Activated CD8-positive, alpha-beta memory T cell treated with anti-CD3 and anti-CD28 coated beads, Interleukin-2, amount 50 U/mL, for 48 hours (primary cell): Measurements from ENCODE around the gene GLYR1.
A peak's percentile ranks its signal among the peaks of the same experiment; 100 is the strongest.

ENCODE experiments used
- DNase-seq: peaks from one replicate; pipeline ENCODE4 v3.0.0-alpha.2; 2020

Gene GLYR1

GRCh38 chr16:4879049-4879448, 32.0 kb upstream of the GLYR1 start:
- DNase-seq: no peak

- DNase-seq: no peak
These were observed 30.2 kb upstream of the GLYR1 start for GRCh38 chr16:4877380-4877685.

DNA sequence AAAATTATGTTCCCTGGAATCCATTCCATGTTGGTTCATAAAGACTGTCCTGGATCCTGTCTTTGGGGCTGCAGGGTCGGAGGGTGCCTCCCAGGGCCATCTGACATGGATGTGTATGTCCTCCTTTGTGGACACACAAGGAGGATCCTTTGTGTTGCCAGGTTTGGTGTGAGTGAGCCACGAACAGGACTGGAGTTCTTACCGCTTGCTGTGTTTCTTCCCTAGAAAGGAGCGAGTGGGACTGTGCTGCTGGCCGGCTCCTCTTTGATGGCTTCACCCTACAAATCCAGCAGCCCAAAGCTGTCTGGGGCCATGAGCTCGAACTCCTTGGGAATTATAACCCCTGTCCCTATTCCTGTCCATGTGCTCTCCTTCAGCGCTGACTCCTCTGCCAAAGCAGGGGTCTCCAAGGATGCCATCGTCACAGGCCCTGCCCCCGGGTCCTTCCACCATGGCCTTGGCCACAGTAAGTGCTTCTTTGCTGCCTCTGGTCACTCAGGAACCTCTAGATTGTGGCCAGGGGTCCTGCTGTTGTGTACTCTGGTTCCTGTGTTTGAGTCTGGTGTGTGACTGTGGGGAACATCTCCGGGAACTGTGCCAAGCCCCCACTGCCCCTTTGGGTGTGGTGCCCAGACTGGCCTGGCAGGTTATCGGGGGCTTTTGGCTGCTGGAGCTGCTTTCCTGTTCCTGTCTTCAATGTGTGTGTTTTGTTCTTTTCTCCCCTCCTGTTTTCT, 29.7 kb upstream of the GLYR1 start:
- DNase-seq: no peak

GRCh38 chr16:4874666-4875065, 27.6 kb upstream of the GLYR1 start:
- no peak for DNase-seq

- no peak for DNase-seq
These were observed 26.0 kb upstream of the GLYR1 start for GRCh38 chr16:4873091-4873490.

- no peak for DNase-seq
These were observed 24.0 kb upstream of the GLYR1 start for GRCh38 chr16:4871071-4871470.

GRCh38 chr16:4870138-4870671, 23.1 kb upstream of the GLYR1 start:
- no peak for DNase-seq

DNA sequence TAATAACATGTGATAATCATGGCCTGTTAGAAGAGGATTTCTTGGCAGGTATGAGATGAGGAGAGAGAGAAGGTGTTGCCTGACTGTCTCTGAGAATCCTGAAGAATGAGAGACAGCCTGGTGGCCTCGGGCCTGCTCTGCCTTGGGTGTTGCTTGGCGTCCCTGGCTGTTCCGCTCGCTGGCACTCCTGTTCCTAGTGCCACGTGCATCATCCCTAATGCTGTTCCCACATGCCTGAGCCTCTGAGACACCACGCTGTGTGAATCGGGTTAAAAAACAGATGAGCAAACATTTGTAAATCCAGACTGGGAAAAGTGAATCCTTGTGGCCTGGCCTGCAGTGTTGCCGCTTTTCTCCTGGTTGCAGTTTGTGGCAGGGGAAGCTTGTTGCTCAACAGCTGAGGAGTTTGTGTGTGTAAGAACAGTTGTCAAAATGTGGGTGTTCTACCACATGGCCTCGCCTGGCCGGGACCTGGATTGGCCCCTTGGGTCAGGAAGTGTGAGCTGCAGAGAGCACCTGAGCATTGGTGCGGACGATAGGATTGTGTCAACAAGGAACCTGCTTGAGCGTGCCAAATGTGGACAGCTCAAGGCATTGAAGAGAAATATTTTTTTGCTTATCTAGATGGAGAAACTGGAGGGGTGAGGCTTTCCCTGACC, 22.2 kb upstream of the GLYR1 start:
- DNase-seq: no peak

GRCh38 chr16:4868535-4868934, 21.4 kb upstream of the GLYR1 start:
- DNase-seq: no peak

GRCh38 chr16:4868026-4868425, 20.9 kb upstream of the GLYR1 start:
- DNase-seq: no peak

- DNase-seq: no peak
These were observed 19.5 kb upstream of the GLYR1 start for GRCh38 chr16:4866586-4866985.

- DNase-seq: no peak
These were observed 18.3 kb upstream of the GLYR1 start for GRCh38 chr16:4865231-4865860.

GRCh38 chr16:4864728-4865127, 17.6 kb upstream of the GLYR1 start:
- DNase-seq: no peak

GRCh38 chr16:4862639-4863038, 15.6 kb upstream of the GLYR1 start:
- DNase-seq: no peak

DNA sequence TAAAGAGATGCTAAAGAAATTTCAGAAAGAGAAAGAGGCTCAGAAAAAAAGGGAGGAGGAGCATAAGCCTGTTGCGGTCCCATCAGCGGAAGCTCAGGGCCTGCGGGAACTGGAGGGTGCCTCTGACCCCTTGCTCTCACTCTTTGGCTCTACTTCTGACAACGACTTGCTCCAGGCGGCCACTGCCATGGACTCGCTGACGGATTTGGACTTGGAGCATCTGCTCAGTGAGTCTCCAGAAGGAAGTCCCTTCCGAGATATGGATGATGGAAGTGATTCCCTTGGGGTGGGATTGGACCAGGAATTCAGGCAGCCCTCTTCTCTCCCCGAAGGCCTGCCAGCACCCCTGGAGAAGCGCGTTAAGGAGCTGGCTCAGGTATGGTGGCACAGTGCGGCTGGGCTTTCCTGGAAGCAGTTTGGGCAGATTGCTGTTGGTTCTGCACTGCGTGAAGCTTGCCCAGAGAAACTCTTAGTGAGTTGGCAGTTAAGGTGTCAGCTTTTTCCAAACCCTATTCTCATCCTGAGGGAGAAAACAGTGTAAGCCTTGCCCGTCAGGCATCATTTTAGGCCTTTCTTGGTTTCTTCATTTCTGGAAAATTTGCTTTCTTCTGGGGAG, 13.7 kb upstream of the GLYR1 start:
- no peak for DNase-seq

DNA sequence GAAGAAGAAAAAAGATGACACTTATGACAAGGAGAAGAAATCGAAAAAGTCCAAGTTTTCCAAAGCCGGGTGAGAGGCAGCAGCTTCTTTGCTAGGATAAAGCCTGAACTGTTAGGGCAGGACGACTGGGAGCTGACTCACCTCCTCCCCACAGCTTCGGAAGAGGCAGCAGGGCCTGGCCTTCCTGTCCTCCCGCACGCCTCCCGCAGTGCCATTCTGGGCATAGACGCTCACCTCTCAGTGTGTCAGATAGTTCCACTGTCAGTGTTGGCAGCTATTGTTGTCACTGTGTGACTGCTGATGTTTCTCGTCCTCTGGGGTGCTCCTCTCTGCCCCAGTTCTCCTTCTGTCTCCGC, 12.8 kb upstream of the GLYR1 start:
- DNase-seq: no peak

GRCh38 chr16:4859190-4859899, 12.3 kb upstream of the GLYR1 start:
- no peak for DNase-seq

DNA sequence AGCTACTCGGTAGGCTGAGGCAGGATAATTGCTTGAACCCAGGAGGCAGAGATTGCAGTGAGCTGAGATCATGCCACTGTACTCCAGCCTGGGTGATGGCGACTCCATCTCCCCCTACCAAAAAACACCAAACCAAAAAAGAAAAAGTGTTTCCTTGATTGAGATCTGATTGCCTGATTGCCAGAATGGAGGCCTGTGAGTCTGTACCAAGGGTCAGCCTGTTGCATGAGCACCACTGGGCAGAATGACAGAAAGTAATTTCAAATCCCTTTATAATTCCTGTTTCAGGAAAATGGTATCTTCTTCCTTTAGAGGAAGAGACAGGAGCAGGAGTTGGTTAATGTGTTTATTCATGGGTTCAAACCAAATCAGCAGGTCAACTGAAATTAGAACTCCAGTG, 8.7 kb upstream of the GLYR1 start:
- DNase-seq: no peak

DNA sequence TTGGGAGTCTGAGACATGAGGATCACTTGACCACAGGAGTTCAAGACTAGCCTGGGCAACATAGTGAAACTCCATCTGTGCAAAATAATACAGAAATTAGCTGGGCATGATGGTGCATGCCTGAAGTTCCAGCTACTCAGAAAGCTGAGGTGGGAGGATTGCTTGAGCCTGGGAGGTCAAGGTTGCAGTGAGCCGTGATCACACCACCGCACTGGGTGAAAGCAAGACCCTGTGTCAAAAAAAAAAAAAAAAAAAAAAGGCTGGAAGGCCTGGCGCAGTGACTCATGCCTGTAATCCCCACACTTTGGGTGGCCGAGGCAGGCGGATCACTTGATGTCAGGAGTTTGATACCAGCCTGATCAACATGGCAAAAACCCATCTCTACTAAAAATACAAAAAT, 8.3 kb upstream of the GLYR1 start:
- DNase-seq: no peak

DNA sequence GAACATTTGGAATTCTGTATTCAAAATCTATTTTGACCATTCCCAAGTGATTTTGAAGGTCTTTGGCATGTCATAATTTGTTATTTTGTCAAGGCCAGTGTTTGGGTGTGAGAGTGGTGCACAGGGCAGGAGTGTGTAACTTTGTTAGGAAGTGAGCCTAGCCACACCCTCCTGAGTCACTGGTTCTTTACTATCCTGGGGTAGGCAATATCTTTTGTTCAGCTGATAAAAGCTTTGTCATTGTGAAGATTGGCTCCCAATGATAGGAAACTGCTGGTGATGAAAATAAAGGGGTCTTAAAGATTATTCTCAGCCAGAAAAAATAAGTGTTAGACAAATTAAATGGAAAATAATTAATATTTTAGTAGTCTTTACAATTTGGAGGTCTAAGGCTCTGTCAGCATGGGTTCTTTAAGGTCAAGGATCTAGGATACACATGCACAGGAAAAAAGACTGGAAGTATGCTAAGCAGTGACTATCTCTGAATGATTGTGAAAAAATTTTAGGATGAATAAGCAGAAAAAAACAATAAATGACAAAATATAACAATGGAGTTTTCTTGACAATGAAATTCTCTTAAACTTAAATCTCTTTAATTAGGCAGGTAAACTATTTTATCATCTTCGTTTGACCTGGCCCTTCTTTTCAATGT, 5.3 kb upstream of the GLYR1 start:
- DNase-seq: no peak

DNA sequence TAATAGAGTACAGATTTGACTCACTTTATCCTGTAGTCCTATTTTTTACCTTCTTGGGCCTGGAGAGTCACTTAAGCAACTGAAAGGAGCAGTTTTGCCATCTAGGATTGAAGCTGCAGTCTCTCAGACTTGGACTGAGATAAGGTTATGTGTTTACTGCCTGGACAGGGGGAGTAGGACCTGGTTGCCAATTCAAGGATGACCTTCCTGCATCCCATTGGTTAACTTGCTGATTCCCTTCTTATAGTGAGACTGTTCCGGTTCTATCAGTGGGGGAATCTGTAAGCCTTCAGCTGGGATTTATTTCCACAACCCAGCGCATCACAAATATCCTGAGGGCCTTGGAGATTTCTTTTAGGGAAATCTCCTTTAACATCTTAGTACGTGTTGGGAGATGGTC, 3.1 kb upstream of the GLYR1 start:
- DNase-seq: no peak

- DNase-seq: peak; percentile 69
These were observed 893 bp upstream of the GLYR1 start for GRCh38 chr16:4847774-4848587.
